Breast epithelium (tissue), 4 donors: Measurements from ENCODE around the gene FOXN4. TPM values are rescaled to one million over a fixed set of nuclear protein-coding genes. Genes with fewer than 3 reads are reported as not detected.

ENCODE experiments used
- DNase-seq, 2 donors: peaks; one replicate each; pipeline ENCODE4 v3.0.0-alpha.2; 2019; ENCODE audit warnings: low spot score in 2 of 2
- H3K27ac ChIP-seq, 2 donors: fragments of 200-600 bp; sonication (generic) in 1 of 2; one replicate each; pipeline ENCODE4 v1.5.1; 2016 to 2019; ENCODE audit warnings: mild to moderate bottlenecking in 1 of 2
- H3K27me3 ChIP-seq, 2 donors: fragments of 200-600 bp; sonication (generic) in 1 of 2; one replicate each; pipeline versions ENCODE4 v1.5.1 to v1.6.0; 2017 to 2019; ENCODE audit warnings: control low read depth in 1 of 2, mild to moderate bottlenecking in 1 of 2
- H3K36me3 ChIP-seq: fragments of 200-600 bp; one replicate; pipeline ENCODE4 v1.5.1; 2019
- H3K4me1 ChIP-seq, 2 donors: fragments of 200-600 bp; sonication (generic); one replicate each; pipeline ENCODE4 v1.5.1; 2016 to 2019; ENCODE audit warnings: control low read depth in 1 of 2
- H3K4me3 ChIP-seq, 3 donors: fragments of 200-600 bp; sonication (generic); 1 replicate in 2 of 3; 2 replicates in 1 of 3; pipeline ENCODE4 v1.5.1; 2016 to 2019; ENCODE audit warnings: mild to moderate bottlenecking in 3 of 3, moderate library complexity in 2 of 3
- H3K9me3 ChIP-seq, 2 donors: fragments of 200-600 bp; sonication (generic) in 1 of 2; one replicate each; pipeline ENCODE4 v1.5.1; 2016 to 2019; ENCODE audit warnings: control low read depth in 1 of 2
- POLR2A ChIP-seq: fragments of 450-650 bp; IDR thresholded peaks from one replicate; pipeline ENCODE4 v1.6.1; 2016; ENCODE audit warnings: antibody characterized with exemption, mild to moderate bottlenecking, moderate library complexity
- POLR2AphosphoS5 ChIP-seq, 3 donors: sonication (generic); formaldehyde crosslinking; IDR thresholded peaks; one replicate each; pipeline ENCODE4 v1.6.1; 2017; ENCODE audit warnings: antibody characterized with exemption in 3 of 3
- intact Hi-C: fragments of 100-400 bp; cut with DNase I; formaldehyde crosslinking; loops from one replicate; pipeline ENCODE4 v1.15.1; 2023; ENCODE audit warnings: low total_unique reads
- total RNA-seq, 3 donors: library from RNA; depleted of rRNA; stranded (reverse); fragments of >200 nt; gene quantifications; one replicate each; pipeline ENCODE4 v1.1.0, GENCODE V29; 2016
- TF ChIP-seq, protein P1 (sequence below), 3 donors: fragments of 450-650 bp; IDR thresholded peaks; one replicate each; pipeline ENCODE4 v1.5.1; 2016 to 2017; ENCODE audit warnings: antibody characterized with exemption in 3 of 3, mild to moderate bottlenecking in 3 of 3, moderate library complexity in 3 of 3

The FOXN4 gene
- not detected for total RNA-seq

DNA sequence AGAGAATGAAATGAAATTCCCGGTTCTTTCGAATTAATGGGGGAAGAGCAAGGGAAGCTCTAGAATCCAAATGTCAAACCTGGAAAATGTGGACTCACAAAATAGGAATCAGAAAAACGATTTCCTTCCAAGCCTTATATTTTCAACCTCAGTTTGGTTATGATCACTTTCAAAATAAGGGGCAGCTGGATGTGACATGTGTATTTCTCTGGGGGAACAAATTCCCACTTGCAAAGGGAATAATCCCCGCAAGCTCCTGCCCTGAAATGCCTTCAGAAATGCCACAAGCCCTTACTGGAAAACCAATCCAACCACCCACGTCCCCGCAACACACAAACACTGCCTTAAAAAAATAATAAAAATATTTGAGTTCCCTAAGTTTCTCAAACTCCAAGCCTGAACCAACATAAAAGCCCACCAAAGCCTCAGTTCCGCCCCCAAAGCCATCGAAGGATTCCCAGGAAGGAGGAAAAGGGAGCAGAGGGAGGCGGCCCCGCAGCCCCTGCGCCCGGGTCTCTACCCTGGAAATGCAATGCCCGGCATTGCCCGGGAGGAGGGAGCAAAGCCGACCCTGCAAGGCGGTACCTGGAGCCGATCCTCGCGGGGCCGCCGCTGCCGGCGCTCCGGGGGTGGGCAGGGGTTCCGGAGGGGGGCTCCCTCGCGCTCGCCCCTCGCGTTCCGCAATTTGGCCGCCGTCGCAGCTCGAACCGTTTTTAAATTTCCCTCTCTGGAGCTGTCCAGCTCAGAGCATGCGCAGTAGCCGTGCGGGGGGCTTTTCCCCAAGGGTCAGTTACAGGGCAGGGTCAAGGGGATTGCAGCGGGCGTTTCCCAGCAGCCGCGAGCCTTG lies at the start of gene FOXN4:
Gene FOXN4, minus strand, starts transcription at position 751 of the 847 bp plus-strand sequence. CDS start 963 bp downstream, outside the sequence.
- no peak within 1 kb of the TSS for H3K27ac ChIP-seq
- no peaks in the 10 kb centered on the region for H3K9me3 ChIP-seq
- H3K4me1 ChIP-seq = peaks cover 4% of the 10 kb centered on the region in 2 donors
- TF ChIP-seq POLR2AphosphoS5 (IDR thresholded peaks at IDR 0.05) = no peak
- TF ChIP-seq POLR2A = no peak
- TF ChIP-seq, protein P1, sequence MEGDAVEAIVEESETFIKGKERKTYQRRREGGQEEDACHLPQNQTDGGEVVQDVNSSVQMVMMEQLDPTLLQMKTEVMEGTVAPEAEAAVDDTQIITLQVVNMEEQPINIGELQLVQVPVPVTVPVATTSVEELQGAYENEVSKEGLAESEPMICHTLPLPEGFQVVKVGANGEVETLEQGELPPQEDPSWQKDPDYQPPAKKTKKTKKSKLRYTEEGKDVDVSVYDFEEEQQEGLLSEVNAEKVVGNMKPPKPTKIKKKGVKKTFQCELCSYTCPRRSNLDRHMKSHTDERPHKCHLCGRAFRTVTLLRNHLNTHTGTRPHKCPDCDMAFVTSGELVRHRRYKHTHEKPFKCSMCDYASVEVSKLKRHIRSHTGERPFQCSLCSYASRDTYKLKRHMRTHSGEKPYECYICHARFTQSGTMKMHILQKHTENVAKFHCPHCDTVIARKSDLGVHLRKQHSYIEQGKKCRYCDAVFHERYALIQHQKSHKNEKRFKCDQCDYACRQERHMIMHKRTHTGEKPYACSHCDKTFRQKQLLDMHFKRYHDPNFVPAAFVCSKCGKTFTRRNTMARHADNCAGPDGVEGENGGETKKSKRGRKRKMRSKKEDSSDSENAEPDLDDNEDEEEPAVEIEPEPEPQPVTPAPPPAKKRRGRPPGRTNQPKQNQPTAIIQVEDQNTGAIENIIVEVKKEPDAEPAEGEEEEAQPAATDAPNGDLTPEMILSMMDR (IDR thresholded peaks at IDR 0.05) = no peak
- H3K4me3 ChIP-seq = peak within 1 kb of the TSS; percentile 36 to 76 (median 47)
- H3K36me3 ChIP-seq = no peaks in the 10 kb centered on the region
- intact Hi-C loops = no loop called here
- DNase-seq = no peak
- H3K27me3 ChIP-seq = peaks cover 8 to 54% of the 10 kb centered on the region in 2 donors

- Histone ChIP-seq H3K4me1 (no peaks in the 10 kb centered on the region), H3K4me3 (peak overlapping the region in 2 of 3 donors; percentile 11 to 38), H3K27me3 (no peaks in the 10 kb centered on the region), H3K36me3 (no peaks in the 10 kb centered on the region), H3K9me3 (no peaks in the 10 kb centered on the region), H3K27ac (no peak overlapping the region)
- DNase-seq = no peak
- intact Hi-C loops = no loop called here
- TF ChIP-seq POLR2A (no peak), POLR2AphosphoS5 (IDR thresholded peaks at IDR 0.05) (no peak)
- TF ChIP-seq, protein P1 (IDR thresholded peaks at IDR 0.05) = no peak
Measured at GRCh38 chr12:109358154-109358869, 49.2 kb upstream of the FOXN4 start.

DNA sequence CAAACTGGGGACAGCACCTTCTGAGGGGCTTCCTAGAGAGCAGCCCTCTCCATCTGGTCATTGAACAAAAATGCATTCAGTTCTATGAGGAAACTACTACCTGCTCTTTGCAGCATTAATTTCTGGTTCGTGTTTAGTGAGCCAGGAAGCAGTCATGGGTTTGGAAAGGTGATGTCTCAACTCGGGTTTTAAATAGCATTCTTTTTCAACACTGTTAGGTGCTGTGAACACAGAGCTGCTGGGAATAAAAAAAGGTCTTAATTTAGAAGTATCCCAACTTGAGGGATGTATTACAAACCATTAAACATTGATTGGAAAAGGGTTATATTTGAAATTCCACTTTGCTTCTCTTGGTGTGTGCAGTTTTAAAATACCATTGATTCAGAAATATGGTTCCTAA lies 47.9 kb upstream of the FOXN4 start:
- no peak for DNase-seq
- no peaks in the 10 kb centered on the region for H3K27me3 ChIP-seq
- no peak overlapping the region for H3K27ac ChIP-seq
- H3K9me3 ChIP-seq = no peaks in the 10 kb centered on the region
- H3K4me3 ChIP-seq = no peak overlapping the region
- TF ChIP-seq POLR2A = no peak
- TF ChIP-seq, protein P1 (IDR thresholded peaks at IDR 0.05) = no peak
- no peak for TF ChIP-seq POLR2AphosphoS5 (IDR thresholded peaks at IDR 0.05)
- no peaks in the 10 kb centered on the region for H3K4me1 ChIP-seq
- intact Hi-C loops = no loop called here
- H3K36me3 ChIP-seq = no peaks in the 10 kb centered on the region

DNA sequence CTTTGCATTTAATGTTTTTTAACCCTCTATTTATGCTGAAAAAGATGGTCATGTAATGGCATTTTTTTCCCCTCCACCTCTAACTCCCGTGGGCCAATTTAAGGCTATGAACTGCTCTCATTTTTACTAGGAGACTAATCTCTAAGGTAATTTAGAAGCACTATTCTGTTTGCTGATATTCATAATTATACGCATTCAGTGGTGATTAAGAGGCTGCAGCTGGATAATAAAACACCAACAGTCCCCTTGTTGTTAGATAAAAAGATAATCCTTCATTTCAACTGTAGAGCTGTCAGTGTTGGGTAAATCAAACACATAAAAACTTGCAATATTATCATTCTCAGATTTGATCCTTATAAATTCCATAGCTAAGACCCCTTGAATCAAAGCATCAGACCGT lies 47.5 kb upstream of the FOXN4 start:
- TF ChIP-seq POLR2AphosphoS5 (IDR thresholded peaks at IDR 0.05) (no peak), POLR2A (no peak)
- TF ChIP-seq, protein P1 (IDR thresholded peaks at IDR 0.05) = no peak
- no peaks in the 10 kb centered on the region for H3K36me3 ChIP-seq
- intact Hi-C loops = no loop called here
- DNase-seq = no peak
- H3K27ac ChIP-seq = no peak overlapping the region
- H3K4me3 ChIP-seq = no peak overlapping the region
- no peaks in the 10 kb centered on the region for H3K4me1 ChIP-seq
- H3K27me3 ChIP-seq = no peaks in the 10 kb centered on the region
- no peaks in the 10 kb centered on the region for H3K9me3 ChIP-seq

GRCh38 chr12:109352184-109352583 lies 43.1 kb upstream of the FOXN4 start:
- Histone ChIP-seq H3K36me3 (no peaks in the 10 kb centered on the region), H3K4me3 (no peak overlapping the region)

More at GRCh38 chr12:109352184-109352583, 43.1 kb upstream of the FOXN4 start:
- Histone ChIP-seq H3K27me3 (peaks cover 0 to 4% of the 10 kb centered on the region in 2 donors), H3K27ac (no peak overlapping the region), H3K9me3 (no peaks in the 10 kb centered on the region), H3K4me1 (no peaks in the 10 kb centered on the region)
- intact Hi-C loops = no loop called here
- TF ChIP-seq, protein P1 (IDR thresholded peaks at IDR 0.05) = no peak
- no peak for TF ChIP-seq POLR2AphosphoS5 (IDR thresholded peaks at IDR 0.05)
- TF ChIP-seq POLR2A = no peak
- DNase-seq = no peak
